ENCODE results near the gene TNFRSF12A. TPM values are rescaled to one million over a fixed set of nuclear protein-coding genes. Genes with fewer than 3 reads are reported as not detected.

The TNFRSF12A gene
- total and polyA plus RNA-seq, 9 of the 15 experiments (the other 6 are each of a cell fraction or from before 2014, with no cell fraction given) = 0.41 to 61.8 (median 26.5) TPM

DNA sequence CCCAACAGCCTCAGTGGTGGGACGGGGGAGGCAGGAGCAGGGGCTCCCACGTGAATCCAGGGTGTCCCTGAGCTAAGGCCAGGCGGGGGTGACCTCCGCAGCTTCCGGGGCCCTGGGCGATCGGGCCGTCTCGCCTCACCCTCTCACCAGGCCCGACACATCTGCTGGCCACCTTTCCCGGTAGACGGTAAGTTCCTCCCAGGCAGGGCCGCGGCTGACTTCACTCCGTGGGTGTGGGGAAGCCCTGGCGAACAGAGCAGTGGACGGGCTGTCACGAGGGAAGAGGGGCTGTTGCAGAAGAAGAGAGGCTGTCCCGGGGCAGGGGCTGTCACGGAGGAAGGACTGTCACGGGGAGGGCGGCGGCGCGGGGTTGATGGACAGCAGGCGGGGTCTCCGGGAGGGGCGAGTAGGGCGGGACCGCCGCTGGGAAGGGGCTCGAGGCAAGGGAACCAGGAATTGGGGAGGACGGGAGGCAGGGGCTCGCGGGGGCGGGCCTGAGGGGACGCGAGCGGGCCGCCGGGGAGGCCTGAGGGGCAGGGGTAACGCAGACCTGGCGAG, 40.4 kb upstream of the TNFRSF12A start (continued):
- TF ChIP-seq, protein P1, sequence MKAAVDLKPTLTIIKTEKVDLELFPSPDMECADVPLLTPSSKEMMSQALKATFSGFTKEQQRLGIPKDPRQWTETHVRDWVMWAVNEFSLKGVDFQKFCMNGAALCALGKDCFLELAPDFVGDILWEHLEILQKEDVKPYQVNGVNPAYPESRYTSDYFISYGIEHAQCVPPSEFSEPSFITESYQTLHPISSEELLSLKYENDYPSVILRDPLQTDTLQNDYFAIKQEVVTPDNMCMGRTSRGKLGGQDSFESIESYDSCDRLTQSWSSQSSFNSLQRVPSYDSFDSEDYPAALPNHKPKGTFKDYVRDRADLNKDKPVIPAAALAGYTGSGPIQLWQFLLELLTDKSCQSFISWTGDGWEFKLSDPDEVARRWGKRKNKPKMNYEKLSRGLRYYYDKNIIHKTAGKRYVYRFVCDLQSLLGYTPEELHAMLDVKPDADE (conservative IDR thresholded peaks at IDR 0.05; ENCODE audit: control insufficient read depth, low read depth, low read length) = peak; percentile 34; the same call in 1 of the 2 replicates
- TF ChIP-seq HEY1 (CRISPR knock-in tag; IDR thresholded peaks at IDR 0.05; ENCODE audit: borderline replicate concordance) (no peak), ZNF764 (CRISPR knock-in tag; IDR thresholded peaks at IDR 0.05; ENCODE audit: low read depth) (no peak), NFE2L1 (tag; IDR thresholded peaks at IDR 0.05; ENCODE audit: borderline replicate concordance, low read depth) (no peak), STAG1 (CRISPR knock-in tag; IDR thresholded peaks at IDR 0.05; ENCODE audit: borderline replicate concordance) (no peak), ELF1 (tag; IDR thresholded peaks at IDR 0.05) (peak; percentile 41; the same call in 1 of the 2 replicates), HNRNPK (IDR thresholded peaks at IDR 0.05; ENCODE audit: low read depth, low read length, poor library complexity, severe bottlenecking) (no peak), POLR3A (IDR thresholded peaks at IDR 0.05; ENCODE audit: borderline replicate concordance, extremely low read depth, insufficient read depth, insufficient read length) (no peak), ZBTB7A (IDR thresholded peaks at IDR 0.05; ENCODE audit: borderline replicate concordance, control insufficient read depth, low read depth, low read length) (peak; percentile 77; the same call in 1 of the 2 replicates), SAP30 (IDR thresholded peaks at IDR 0.05; ENCODE audit: borderline replicate concordance, insufficient read depth, low read depth, low read length, poor library complexity, severe bottlenecking) (no peak), RBM17 (IDR thresholded peaks at IDR 0.05; ENCODE audit: borderline replicate concordance, low read depth, low read length) (no peak), ZNF830 (CRISPR knock-in tag; IDR thresholded peaks at IDR 0.05) (no peak), KLF10 (CRISPR knock-in tag; IDR thresholded peaks at IDR 0.05) (no peak), ELF4 (CRISPR knock-in tag; IDR thresholded peaks at IDR 0.05) (0 out of 2 replicates have a peak, but pooled peaks have one; percentile 39), CREM (IDR thresholded peaks at IDR 0.05; ENCODE audit: low read depth) (peak; percentile 4; the same call in 1 of the 2 replicates), NFYB (IDR thresholded peaks at IDR 0.05; ENCODE audit: extremely low read depth, insufficient read length) (no peak)
- TF ChIP-seq, protein P2, sequence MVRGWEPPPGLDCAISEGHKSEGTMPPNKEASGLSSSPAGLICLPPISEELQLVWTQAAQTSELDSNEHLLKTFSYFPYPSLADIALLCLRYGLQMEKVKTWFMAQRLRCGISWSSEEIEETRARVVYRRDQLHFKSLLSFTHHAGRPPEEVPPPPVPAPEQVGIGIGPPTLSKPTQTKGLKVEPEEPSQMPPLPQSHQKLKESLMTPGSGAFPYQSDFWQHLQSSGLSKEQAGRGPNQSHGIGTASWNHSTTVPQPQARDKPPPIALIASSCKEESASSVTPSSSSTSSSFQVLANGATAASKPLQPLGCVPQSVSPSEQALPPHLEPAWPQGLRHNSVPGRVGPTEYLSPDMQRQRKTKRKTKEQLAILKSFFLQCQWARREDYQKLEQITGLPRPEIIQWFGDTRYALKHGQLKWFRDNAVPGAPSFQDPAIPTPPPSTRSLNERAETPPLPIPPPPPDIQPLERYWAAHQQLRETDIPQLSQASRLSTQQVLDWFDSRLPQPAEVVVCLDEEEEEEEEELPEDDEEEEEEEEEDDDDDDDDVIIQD (CRISPR knock-in tag; IDR thresholded peaks at IDR 0.05) = no peak
- TF ChIP-seq, protein P3, sequence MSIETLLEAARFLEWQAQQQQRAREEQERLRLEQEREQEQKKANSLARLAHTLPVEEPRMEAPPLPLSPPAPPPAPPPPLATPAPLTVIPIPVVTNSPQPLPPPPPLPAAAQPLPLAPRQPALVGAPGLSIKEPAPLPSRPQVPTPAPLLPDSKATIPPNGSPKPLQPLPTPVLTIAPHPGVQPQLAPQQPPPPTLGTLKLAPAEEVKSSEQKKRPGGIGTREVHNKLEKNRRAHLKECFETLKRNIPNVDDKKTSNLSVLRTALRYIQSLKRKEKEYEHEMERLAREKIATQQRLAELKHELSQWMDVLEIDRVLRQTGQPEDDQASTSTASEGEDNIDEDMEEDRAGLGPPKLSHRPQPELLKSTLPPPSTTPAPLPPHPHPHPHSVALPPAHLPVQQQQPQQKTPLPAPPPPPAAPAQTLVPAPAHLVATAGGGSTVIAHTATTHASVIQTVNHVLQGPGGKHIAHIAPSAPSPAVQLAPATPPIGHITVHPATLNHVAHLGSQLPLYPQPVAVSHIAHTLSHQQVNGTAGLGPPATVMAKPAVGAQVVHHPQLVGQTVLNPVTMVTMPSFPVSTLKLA (conservative IDR thresholded peaks at IDR 0.05) = peak in 1 of 2 experiments; percentile 54; a peak in 1 of 4 replicates
- TF ChIP-seq, protein P4, sequence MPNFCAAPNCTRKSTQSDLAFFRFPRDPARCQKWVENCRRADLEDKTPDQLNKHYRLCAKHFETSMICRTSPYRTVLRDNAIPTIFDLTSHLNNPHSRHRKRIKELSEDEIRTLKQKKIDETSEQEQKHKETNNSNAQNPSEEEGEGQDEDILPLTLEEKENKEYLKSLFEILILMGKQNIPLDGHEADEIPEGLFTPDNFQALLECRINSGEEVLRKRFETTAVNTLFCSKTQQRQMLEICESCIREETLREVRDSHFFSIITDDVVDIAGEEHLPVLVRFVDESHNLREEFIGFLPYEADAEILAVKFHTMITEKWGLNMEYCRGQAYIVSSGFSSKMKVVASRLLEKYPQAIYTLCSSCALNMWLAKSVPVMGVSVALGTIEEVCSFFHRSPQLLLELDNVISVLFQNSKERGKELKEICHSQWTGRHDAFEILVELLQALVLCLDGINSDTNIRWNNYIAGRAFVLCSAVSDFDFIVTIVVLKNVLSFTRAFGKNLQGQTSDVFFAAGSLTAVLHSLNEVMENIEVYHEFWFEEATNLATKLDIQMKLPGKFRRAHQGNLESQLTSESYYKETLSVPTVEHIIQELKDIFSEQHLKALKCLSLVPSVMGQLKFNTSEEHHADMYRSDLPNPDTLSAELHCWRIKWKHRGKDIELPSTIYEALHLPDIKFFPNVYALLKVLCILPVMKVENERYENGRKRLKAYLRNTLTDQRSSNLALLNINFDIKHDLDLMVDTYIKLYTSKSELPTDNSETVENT (CRISPR knock-in tag; IDR thresholded peaks at IDR 0.05) = no peak

All from K562 (cell line).